NCI-H2227 (cell line): ENCODE data around the gene ERCC3.
"Not testable (repeated sequence)": the region's sequence is repeated elsewhere in the genome, so short reads cannot be mapped to it uniquely, and the experiment has no call there.

Source experiments
- DNase-seq: peaks from one replicate; lab custom pipeline; 2025; ENCODE audit not compliant: unreplicated experiment; lab: John Stamatoyannopoulos, UW

ERCC3 gene

GRCh38 chr2:127279781-127280180 is 14.2 kb downstream of the ERCC3 start:
- DNase-seq: no peak

- no peak for DNase-seq
Observed at GRCh38 chr2:127278959-127279358, 15.0 kb downstream of the ERCC3 start.

GRCh38 chr2:127277028-127277427 is 16.9 kb downstream of the ERCC3 start:
- DNase-seq: no peak

- no peak for DNase-seq
Observed at GRCh38 chr2:127275789-127276188, 18.2 kb downstream of the ERCC3 start.

- no peak for DNase-seq
Observed at GRCh38 chr2:127275356-127275755, 18.6 kb downstream of the ERCC3 start.

- DNase-seq: no peak
Observed at GRCh38 chr2:127270663-127271062, 23.3 kb downstream of the ERCC3 start.

GRCh38 chr2:127261804-127262406 is 32.0 kb downstream of the ERCC3 start:
- DNase-seq: no peak

- DNase-seq: no peak
Observed at GRCh38 chr2:127259355-127259754, 34.6 kb downstream of the ERCC3 start.

- no peak for DNase-seq
Observed at GRCh38 chr2:127256866-127257265, 37.1 kb downstream of the ERCC3 start.

GRCh38 chr2:127256381-127256780 is 37.6 kb downstream of the ERCC3 start:
- DNase-seq: no peak

- no peak for DNase-seq
Observed at GRCh38 chr2:127255721-127256120, 38.2 kb downstream of the ERCC3 start.

- no peak for DNase-seq
Observed at GRCh38 chr2:127255146-127255545, 38.8 kb downstream of the ERCC3 start.

- DNase-seq: no peak
Observed at GRCh38 chr2:127254386-127254981, 39.5 kb downstream of the ERCC3 start.

- not testable (repeated sequence) for DNase-seq
Observed at GRCh38 chr2:127241184-127241583, 52.8 kb downstream of the ERCC3 start.

GRCh38 chr2:127239395-127239794 is 54.5 kb downstream of the ERCC3 start:
- DNase-seq: no peak

GRCh38 chr2:127237768-127238167 is 56.2 kb downstream of the ERCC3 start:
- not testable (repeated sequence) for DNase-seq

- DNase-seq: peak; percentile 42
Observed at GRCh38 chr2:127235082-127235702, 58.8 kb downstream of the ERCC3 start.

GRCh38 chr2:127233710-127234109 is 60.2 kb downstream of the ERCC3 start:
- DNase-seq: no peak

GRCh38 chr2:127231130-127231865 is 62.6 kb downstream of the ERCC3 start:
- DNase-seq: no peak

GRCh38 chr2:127229555-127229954 is 64.4 kb downstream of the ERCC3 start:
- no peak for DNase-seq

GRCh38 chr2:127228102-127228501 is 65.8 kb downstream of the ERCC3 start:
- DNase-seq: no peak

- DNase-seq: not testable (repeated sequence)
Observed at GRCh38 chr2:127227264-127227660, 66.7 kb downstream of the ERCC3 start.
